CD4-positive, alpha-beta T cell (primary cell): ENCODE data around the gene METTL22. TPM values are rescaled to one million over a fixed set of nuclear protein-coding genes. Genes with fewer than 3 reads are reported as not detected.

Source experiments
- ATAC-seq: fragments of 200-7000 bp; cut with Tn5 transposase; one replicate; pipeline ENCODE4 v1.10.0; 2022; ENCODE audit warnings: mild to moderate bottlenecking; ENCODE audit not compliant: poor library complexity
- CTCF ChIA-PET: fragments of 350-600 bp; sonication (Branson Sonifier 250); formaldehyde crosslinking; loops from one replicate; lab custom pipeline; 2021; ENCODE audit warnings: antibody characterized with exemption, inconsistent platforms; lab: Charles Lee
- POLR2A ChIA-PET: fragments of 350-600 bp; sonication (Branson Sonifier 250); formaldehyde crosslinking; loops from one replicate; lab custom pipeline; 2021; ENCODE audit warnings: antibody characterized with exemption, inconsistent platforms; lab: Charles Lee
- DNase-seq, 14 experiments: peaks; one replicate each; pipeline ENCODE4 v3.0.0-alpha.2; 2013 to 2020; ENCODE audit warnings: mixed read lengths in 2 of 14
- H3K27ac ChIP-seq, 2 donors: one replicate each; pipeline versions ENCODE4 v1.5.1 to v1.7.0; 2013; ENCODE audit warnings: low read length in 2 of 2, low read depth in 1 of 2, mild to moderate bottlenecking in 1 of 2
- H3K27me3 ChIP-seq, 2 experiments: 1 replicate in 1 of 2; 2 replicates in 1 of 2; pipeline versions ENCODE4 v1.6.1 to v1.7.0; 2013; ENCODE audit warnings: low read length in 2 of 2, control low read depth in 1 of 2, mild to moderate bottlenecking in 1 of 2, moderate library complexity in 1 of 2; ENCODE audit not compliant: insufficient read depth in 2 of 2, control insufficient read depth in 1 of 2
- H3K36me3 ChIP-seq: one replicate; pipeline ENCODE4 v1.6.1; 2013; ENCODE audit warnings: low read length, control low read depth; ENCODE audit not compliant: insufficient read depth
- H3K4me1 ChIP-seq: one replicate; pipeline ENCODE4 v1.6.1; 2013; ENCODE audit warnings: low read length, control low read depth; ENCODE audit not compliant: insufficient read depth
- H3K4me3 ChIP-seq: one replicate; pipeline ENCODE4 v1.5.1; 2013; ENCODE audit warnings: mild to moderate bottlenecking, low read length, moderate library complexity
- H3K9me3 ChIP-seq, 2 experiments: 1 replicate in 1 of 2; 2 replicates in 1 of 2; pipeline versions ENCODE4 v1.6.1 to v1.7.0; 2013; ENCODE audit warnings: low read length in 2 of 2, mild to moderate bottlenecking in 2 of 2, control low read depth in 1 of 2, moderate library complexity in 1 of 2; ENCODE audit not compliant: control insufficient read depth in 1 of 2, insufficient read depth in 1 of 2
- H3K27ac Mint-ChIP-seq: one replicate; pipeline ENCODE4 v1.8.0; 2020; ENCODE audit warnings: mixed read lengths
- H3K27me3 Mint-ChIP-seq: one replicate; pipeline ENCODE4 v1.8.0; 2021; ENCODE audit warnings: mixed read lengths
- H3K36me3 Mint-ChIP-seq: one replicate; pipeline ENCODE4 v1.8.0; 2021; ENCODE audit warnings: low read depth, mixed read lengths
- H3K4me1 Mint-ChIP-seq: one replicate; pipeline ENCODE4 v1.8.0; 2021; ENCODE audit warnings: low read depth, mixed read lengths
- H3K4me3 Mint-ChIP-seq: one replicate; pipeline ENCODE4 v1.8.0; 2020; ENCODE audit warnings: mild to moderate bottlenecking, mixed read lengths
- H3K9me3 Mint-ChIP-seq: one replicate; pipeline ENCODE4 v1.8.0; 2020; ENCODE audit warnings: mixed read lengths
- CTCF ChIP-seq: fragments of 200-600 bp; IDR thresholded peaks from one replicate; pipeline ENCODE4 v1.8.0; 2022; ENCODE audit warnings: antibody characterized with exemption, mild to moderate bottlenecking
- intact Hi-C, 2 experiments: fragments of 100-400 bp; cut with DNase I in 1 of 2; cut with micrococcal nuclease in 1 of 2; formaldehyde crosslinking; loops; one replicate each; pipeline versions ENCODE4 v1.15.1 to v1.9.0; 2023 to 2025; cut with DNase I, micrococcal nuclease
- total RNA-seq, 174 experiments: library from RNA in 2 of 174; stranded (reverse) in 2 of 174; gene quantifications; one replicate each; pipeline ENCODE4 v1.2.3 and lab custom pipeline; 2021 to 2026

The METTL22 gene
- total RNA-seq, 2 experiments from 2014 or later = 23.2 to 26.5 TPM

- ChIA-PET CTCF (interaction anchor here (0.6 kb wide), 1 partner anchor 1862 kb away, joined by 3 read pairs; no protein-coding TSS in a partner anchor), POLR2A (no interaction called here)
- Histone ChIP-seq H3K27me3 (no peaks in the 10 kb centered on the region), H3K27ac (no peak overlapping the region), H3K36me3 (peaks cover 87% of the 10 kb centered on the region), H3K4me1 (peaks cover 3% of the 10 kb centered on the region), H3K9me3 (no peaks in the 10 kb centered on the region), H3K4me3 (no peak overlapping the region)
- H3K4me1 Mint-ChIP-seq = no peaks in the 10 kb centered on the region
- no peak for DNase-seq
- TF ChIP-seq CTCF = no peak
- H3K36me3 Mint-ChIP-seq = peaks cover 88% of the 10 kb centered on the region
- no peaks in the 10 kb centered on the region for H3K9me3 Mint-ChIP-seq
- no peak for ATAC-seq
- no peak overlapping the region for H3K27ac Mint-ChIP-seq
- intact Hi-C loops = no loop called here
- no peak overlapping the region for H3K4me3 Mint-ChIP-seq
- H3K27me3 Mint-ChIP-seq = no peaks in the 10 kb centered on the region
These were observed 13.7 kb downstream of the METTL22 start for GRCh38 chr16:8634991-8635736.

- Mint-ChIP-seq H3K4me1 (peaks cover 7% of the 10 kb centered on the region), H3K9me3 (no peaks in the 10 kb centered on the region), H3K27me3 (no peaks in the 10 kb centered on the region), H3K36me3 (peaks cover 85% of the 10 kb centered on the region), H3K27ac (no peak overlapping the region), H3K4me3 (no peak overlapping the region)
- no peak overlapping the region for H3K4me3 ChIP-seq
- no peak for TF ChIP-seq CTCF
- no peak for DNase-seq
- no peak for ATAC-seq
- peaks cover 82% of the 10 kb centered on the region for H3K36me3 ChIP-seq
- CTCF ChIA-PET = no interaction called here
- H3K27me3 ChIP-seq = no peaks in the 10 kb centered on the region
- H3K4me1 ChIP-seq = peaks cover 9% of the 10 kb centered on the region
- intact Hi-C loops = no loop called here
- POLR2A ChIA-PET = no interaction called here
- H3K27ac ChIP-seq = no peak overlapping the region
- no peaks in the 10 kb centered on the region for H3K9me3 ChIP-seq
These were observed 18.2 kb downstream of the METTL22 start for GRCh38 chr16:8639694-8640093.

GRCh38 chr16:8641671-8642070 lies 20.2 kb downstream of the METTL22 start:
- no peak for ATAC-seq
- H3K4me3 Mint-ChIP-seq = no peak overlapping the region
- Histone ChIP-seq H3K4me1 (peaks cover 13% of the 10 kb centered on the region), H3K4me3 (no peak overlapping the region), H3K36me3 (peaks cover 76% of the 10 kb centered on the region), H3K9me3 (no peaks in the 10 kb centered on the region), H3K27me3 (no peaks in the 10 kb centered on the region), H3K27ac (no peak overlapping the region)
- no peaks in the 10 kb centered on the region for H3K9me3 Mint-ChIP-seq
- intact Hi-C loops = no loop called here
- no peak for DNase-seq
- peaks cover 85% of the 10 kb centered on the region for H3K36me3 Mint-ChIP-seq
- ChIA-PET CTCF (no interaction called here), POLR2A (no interaction called here)
- peaks cover 18% of the 10 kb centered on the region for H3K4me1 Mint-ChIP-seq
- no peak overlapping the region for H3K27ac Mint-ChIP-seq
- TF ChIP-seq CTCF = no peak
- no peaks in the 10 kb centered on the region for H3K27me3 Mint-ChIP-seq
